ENCODE results near the gene REC114. TPM values are rescaled to one million over a fixed set of nuclear protein-coding genes. Genes with fewer than 3 reads are reported as not detected.

The REC114 gene
- total and polyA plus RNA-seq, 2 experiments from 2014 or later, result not detected

GRCh38 chr15:73538123-73538522 lies 95.2 kb downstream of the REC114 start:
- H3K27ac ChIP-seq (ENCODE audit: low read depth), result no peak overlapping the region
- H3K9me2 ChIP-seq (ENCODE audit: insufficient read depth), result no peaks in the 10 kb centered on the region
- H3K4me3 ChIP-seq, result no peak overlapping the region
- H4K20me1 ChIP-seq (replicated peaks; ENCODE audit: insufficient read depth), result no peaks in the 10 kb centered on the region
- Mint-ChIP-seq H3K9me3 (no peaks in the 10 kb centered on the region), H3K4me3 (no peak overlapping the region), H3K4me1 (no peaks in the 10 kb centered on the region), H3K27ac (no peak overlapping the region), H3K27me3 (ENCODE audit: insufficient read depth, low read depth, poor library complexity) (no peaks in the 10 kb centered on the region), H3K36me3 (ENCODE audit: low read depth) (no peaks in the 10 kb centered on the region)
- no peaks in the 10 kb centered on the region for H3K79me2 ChIP-seq (replicated peaks; ENCODE audit: insufficient read depth)
- H3K4me2 ChIP-seq, result no peak overlapping the region
- no peaks in the 10 kb centered on the region for H3K27me3 ChIP-seq (ENCODE audit: insufficient read depth)
- TF ChIP-seq ETS1 (IDR thresholded peaks at IDR 0.05) (no peak), JUNB (IDR thresholded peaks at IDR 0.05; ENCODE audit: unreplicated experiment) (no peak), ZNF114 (CRISPR knock-in tag; IDR thresholded peaks at IDR 0.05) (no peak), ZNF462 (CRISPR knock-in tag; IDR thresholded peaks at IDR 0.05) (no peak), CTCF (conservative IDR thresholded peaks at IDR 0.05; ENCODE audit: low read depth in 2 of 2) (no peak), EZH2 (IDR thresholded peaks at IDR 0.05; ENCODE audit: low read depth, unreplicated experiment) (no peak), NANOG (IDR thresholded peaks at IDR 0.05; ENCODE audit: borderline replicate concordance) (no peak), STAT1 (IDR thresholded peaks at IDR 0.05; ENCODE audit: unreplicated experiment) (no peak)
- no peak overlapping the region for H2AFZ ChIP-seq
- H3F3A ChIP-seq (replicated peaks; ENCODE audit: low read depth), result no peaks in the 10 kb centered on the region
- no peaks in the 10 kb centered on the region for H3K4me1 ChIP-seq (ENCODE audit: insufficient read depth)
- no peaks in the 10 kb centered on the region for H3K36me3 ChIP-seq (ENCODE audit: insufficient read depth)
- ATAC-seq (no peak), DNase-seq (ENCODE audit: low spot score) (no peak)
